HG03103 (cell line): ENCODE measurements around the gene OBSCN.
"Not testable (repeated sequence)": the region's sequence is repeated elsewhere in the genome, so short reads cannot be mapped to it uniquely, and the experiment has no call there.

Source experiments
- ATAC-seq: cut with Tn5 transposase; IDR thresholded peaks from one replicate; pipeline ENCODE4 v1.9.1; 2021; ENCODE audit warnings: low read depth; ENCODE audit not compliant: unreplicated experiment

The OBSCN gene

DNA sequence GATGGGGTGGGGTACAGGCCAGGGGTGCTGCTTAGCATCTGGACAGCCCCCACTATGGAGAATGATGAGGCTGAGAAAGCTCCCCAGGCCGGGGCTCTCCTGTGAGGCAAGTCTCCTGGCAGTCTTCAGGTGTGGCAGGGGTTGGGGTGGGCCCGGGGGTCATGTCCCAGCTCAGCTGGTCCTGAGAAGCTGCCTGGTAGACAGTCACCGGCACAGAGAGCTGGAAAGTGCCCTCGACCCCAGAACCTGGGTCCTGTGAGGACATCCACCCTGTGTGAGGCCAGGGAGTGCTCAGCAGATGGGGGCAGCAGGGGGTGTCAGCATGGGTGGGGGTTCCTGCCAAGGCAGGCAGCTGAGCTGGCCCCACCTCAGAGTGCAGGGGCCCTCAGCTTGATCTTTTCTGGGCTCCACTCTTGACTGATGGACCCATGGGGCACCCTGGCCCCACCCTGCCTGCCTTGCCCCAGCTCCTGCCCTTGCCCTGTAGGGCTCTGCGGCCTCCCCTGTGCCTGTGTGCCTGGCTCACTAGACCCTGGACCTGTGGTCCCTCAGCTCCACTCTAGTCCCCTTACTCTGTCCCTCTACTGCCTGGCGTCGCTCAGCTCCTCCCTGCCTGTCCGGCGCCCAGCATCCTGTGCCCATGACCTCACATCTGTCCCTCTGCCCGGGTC, 36.5 kb upstream of the OBSCN start:
- no peak for ATAC-seq

GRCh38 chr1:228172591-228173527, 35.0 kb upstream of the OBSCN start:
- no peak for ATAC-seq

GRCh38 chr1:228173528-228174481, 34.0 kb upstream of the OBSCN start:
- ATAC-seq, result not testable (repeated sequence)

DNA sequence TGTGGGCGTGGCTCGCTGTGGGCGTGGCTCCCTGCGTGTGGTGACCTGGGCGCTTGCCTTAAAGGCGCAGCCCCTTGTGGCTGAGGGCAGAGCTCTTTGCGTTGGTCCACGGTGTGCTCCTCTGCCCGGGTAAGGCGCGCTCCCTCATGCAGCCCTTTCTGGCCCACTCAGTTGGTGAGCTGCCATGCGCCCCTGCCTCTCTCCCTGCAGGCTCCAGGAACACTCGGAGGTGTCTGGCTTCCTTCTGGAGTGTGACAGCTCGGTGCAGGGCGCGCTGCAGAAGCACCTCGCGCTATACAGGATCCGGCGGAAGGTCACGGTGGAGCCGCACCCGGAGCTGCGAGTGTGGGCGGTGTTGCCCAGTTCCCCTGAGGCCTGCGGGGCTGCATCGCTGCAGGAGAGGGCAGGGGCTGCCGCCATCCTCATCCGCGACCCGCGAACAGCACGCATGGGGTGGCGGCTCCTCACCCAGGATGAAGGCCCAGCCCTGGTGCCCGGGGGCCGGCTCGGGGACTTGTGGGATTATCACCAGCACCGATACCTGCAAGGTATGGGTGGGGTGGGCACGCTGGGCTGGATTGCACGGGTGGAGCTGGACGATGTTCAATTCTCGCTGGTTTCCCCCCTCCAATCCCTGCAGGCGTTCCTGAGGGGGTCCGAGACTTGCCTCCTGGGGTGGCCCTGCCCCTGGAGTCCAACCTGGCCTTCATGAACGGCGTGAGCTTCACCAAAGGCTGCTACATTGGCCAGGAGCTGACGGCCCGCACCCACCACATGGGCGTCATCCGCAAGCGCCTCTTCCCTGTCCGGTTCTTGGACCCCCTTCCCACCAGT, 33.1 kb upstream of the OBSCN start:
- ATAC-seq, result no peak

- no peak for ATAC-seq
These were observed 32.4 kb upstream of the OBSCN start for GRCh38 chr1:228175316-228176023.

DNA sequence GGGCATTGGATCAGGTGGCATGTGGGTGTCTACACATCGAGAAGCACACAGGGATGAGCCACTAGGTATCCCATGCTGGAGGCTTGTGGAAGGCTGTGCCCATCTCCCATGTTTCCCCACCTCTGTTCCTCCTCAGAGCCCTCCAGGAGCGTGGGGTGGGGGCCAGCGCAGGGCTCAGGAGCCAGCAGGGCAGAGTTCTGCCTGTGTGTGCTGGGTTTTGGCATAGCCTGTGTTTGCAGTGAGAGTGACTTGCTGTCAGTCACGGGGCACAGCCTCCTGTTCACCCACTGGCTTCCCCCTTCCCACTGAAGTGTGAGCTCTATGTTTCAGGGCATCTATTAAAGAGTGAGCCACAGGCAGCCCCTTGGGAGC, 31.8 kb upstream of the OBSCN start:
- ATAC-seq, result no peak

DNA sequence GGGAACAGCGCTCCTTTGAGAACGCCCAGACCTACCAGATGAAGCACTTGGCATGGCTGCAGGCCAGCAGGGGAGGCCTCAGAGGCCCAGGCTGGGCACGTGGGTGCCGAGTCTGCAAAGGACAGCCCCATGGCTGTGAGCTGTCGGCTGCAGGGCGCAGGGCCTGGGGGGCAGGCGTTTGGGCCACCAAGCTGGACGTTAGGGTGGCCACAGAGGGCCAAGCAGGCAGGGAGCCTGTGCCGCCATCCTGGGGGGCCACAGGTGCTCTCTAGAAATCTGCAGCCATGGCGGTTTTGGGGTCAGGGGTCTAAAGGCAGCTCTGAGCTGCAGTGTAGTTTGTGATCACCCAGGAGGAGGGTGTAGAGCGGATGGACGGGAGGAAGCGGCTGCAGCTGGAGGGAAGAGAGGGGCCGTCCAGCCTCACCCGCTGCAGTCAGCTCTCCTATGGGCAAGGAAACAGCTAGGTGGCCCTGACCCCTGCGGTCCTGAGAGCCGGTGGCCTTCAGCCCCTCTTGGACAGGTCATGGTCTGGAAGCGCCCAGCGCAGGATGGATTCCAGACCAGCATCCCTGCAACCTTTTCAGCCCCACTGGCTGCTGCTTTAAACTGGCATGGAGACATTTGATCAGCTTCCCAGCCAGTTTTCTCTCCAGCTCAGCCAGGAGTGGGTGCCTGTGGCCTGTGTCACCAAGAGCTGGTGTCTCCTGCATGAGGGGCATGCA, 31.2 kb upstream of the OBSCN start:
- no peak for ATAC-seq

DNA sequence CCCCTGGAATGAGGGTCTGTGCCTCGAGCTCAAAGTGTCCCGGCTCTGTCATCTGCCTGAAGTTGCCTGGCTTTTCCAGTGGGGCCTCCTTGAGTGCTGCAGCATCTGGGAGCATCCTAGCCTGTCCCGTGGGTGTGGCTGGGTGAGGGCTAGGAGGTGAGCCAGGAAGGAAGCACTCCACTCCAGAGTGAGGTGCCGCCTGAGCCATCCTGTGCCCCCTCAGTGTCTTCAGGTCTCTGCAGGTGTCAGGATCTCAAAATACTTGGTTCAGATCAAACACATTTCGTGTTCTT, 30.7 kb upstream of the OBSCN start:
- ATAC-seq, result no peak

DNA sequence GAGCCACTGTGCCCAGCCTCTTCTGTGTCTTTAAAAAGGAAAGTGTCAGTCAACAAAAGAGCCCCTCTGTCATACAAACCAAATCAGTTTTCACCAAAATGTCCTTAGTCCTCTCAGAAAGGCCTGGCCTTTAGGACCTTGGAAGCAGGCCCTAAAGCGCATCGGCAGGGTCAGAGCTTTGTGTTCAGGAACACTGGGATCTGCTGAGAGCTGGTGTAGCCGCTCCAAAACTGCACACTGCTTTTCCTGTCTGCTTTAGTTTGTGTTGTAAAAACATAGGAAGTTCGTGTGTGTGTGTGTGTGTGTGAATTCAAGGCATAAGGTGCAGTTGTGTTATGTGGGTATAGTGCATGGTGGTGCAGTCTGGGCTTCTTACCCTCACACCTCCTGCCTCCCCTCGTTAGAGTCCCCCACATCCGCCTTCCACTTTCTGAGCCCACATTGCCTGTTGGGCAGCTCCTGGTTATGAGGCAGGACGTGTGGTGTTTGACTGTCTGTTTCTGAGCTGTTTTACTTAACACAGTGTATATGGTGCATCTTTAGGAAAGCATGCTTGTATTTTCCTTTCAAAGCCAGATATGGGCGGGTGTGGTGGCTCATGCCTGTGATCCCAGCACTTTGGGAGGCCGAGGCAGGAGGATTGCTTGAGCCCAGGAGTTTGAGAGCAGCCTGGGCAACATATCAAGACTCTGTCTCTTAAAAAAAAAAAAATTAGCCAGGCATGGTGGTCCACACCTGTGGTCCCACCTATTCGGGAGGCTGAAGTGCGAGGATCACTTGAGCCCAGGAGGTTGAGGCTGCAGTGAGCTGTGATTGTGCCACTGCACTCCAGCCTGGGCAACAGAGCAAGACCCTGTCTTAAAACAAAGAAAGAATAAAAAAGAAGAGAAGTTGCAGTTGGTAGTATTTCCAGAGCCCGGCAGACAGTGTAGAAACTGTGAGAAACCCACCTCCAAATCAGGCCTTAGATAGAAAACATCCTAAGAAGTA, 29.8 kb upstream of the OBSCN start:
- ATAC-seq, result no peak

DNA sequence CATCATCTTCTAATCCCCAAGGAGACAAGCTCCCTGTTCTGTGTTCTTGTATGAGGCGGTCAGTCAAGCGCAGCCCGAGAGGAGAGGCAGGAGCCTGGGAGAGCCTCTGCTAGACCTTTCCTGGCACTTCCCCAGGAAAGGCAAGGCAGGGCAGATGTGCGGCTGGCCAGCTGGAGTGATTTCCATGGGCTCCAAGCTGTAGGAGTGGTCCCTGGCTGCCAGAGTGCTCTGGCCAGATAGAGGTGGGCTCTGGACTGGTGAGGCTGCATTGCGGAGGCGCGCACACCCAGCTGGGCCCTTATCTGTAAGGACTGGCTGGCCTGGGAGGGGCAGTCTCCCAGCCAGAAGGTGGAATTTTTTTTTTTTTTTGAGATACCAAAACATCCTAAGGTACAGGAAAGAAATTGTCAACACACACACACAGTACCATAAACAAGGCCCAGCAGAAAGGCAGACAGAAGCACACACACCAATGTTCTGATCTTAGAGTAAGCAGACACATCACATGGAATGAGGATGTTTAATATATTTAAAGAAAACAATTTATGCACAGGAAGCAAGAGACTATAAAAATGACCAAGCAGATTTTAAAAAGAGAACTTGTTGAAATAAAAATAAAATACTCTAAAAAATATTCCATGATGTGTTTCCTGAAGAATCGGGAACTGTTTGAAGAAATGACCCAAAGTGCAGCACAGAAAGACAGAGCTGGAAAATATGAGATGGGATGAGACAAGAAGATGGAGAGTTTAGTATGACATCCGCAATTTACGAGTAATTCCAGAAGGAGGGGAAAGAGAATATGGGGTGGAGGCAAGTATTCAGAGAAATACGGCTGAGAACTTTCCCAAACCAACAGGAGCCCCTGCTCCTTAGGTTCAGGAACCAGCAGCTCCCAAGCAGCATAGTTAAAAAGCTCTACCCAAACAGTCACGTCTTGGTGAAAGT, 28.8 kb upstream of the OBSCN start:
- no peak for ATAC-seq

- no peak for ATAC-seq
These were observed 27.4 kb upstream of the OBSCN start for GRCh38 chr1:228180271-228180958.

DNA sequence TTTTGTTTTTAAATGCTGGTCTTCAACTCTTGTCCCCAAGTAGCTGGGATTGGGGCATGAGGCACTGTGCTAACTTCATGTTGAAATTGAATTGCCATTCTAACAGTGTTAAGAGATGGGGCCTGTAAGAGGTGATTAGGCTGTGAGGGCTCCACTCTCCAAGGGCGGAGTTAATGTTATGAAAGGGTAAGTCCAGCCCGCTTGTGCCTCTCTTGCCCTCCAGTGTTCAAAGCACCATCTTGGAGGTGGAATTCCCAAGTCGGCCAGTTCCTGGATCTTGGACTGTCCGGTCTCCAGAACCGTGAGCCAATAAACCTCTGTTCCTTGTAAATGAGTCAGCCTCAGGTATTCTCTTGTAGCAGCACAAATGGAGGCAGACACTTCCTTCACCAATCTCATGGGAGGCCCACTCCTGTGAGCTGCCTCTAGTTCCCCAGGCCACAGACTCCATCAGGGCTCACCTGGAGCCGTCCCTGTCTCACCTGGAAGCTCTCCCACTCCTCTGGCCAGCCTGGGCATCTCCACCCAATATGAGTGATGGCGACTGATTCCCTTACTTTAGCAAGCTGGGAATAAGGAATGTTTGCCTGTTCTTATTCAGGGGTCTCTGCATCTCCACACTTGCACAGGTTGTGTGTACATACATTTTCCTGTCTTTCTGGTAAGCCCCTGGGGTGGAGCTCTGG, 26.7 kb upstream of the OBSCN start:
- ATAC-seq, result no peak

- no peak for ATAC-seq
These were observed 26.2 kb upstream of the OBSCN start for GRCh38 chr1:228181645-228182034.

DNA sequence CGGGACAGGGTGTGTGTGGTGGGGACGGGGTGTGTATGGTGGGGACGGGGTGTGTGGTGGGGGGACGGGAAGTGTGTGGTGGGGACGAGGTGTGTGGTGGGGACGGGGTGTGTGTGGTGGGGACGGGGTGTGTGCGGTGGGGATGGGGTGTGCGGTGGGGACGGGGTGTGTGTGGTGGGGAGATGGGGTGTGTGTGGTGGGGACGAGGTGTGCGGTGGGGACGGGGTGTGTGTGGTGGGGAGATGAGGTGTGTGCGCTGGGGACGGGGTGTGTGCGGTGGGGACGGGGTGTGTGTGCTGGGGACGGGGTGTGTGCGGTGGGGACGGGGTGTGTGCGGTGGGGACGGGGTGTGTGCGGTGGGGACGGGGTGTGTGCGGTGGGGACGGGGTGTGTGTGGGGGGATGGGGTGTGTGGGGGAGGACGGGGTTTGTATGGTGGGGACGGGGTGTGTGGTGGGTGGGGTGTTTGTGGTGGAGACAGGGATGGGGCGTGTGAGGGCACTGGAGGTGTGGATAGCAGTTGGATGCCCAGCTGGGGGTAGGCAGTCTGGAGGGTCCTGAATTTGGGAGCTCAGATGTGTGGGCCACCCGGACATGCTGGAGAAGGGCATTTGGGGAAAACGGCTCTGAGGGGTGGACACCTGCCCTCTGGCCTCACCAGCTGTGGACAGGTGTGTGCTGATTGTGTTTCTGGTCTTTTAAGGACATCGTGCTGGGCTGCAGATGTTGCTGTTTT, 25.4 kb upstream of the OBSCN start:
- no peak for ATAC-seq

- ATAC-seq, result no peak
These were observed 23.7 kb upstream of the OBSCN start for GRCh38 chr1:228184152-228184551.
